H1 (cell line): ENCODE results near the gene SPATA21. TPM values are rescaled to one million over a fixed set of nuclear protein-coding genes. Genes with fewer than 3 reads are reported as not detected.
A peak's percentile ranks its signal among the peaks of the same experiment; 100 is the strongest.

Experiments
- CTCF ChIA-PET: fragments of 300-600 bp; sonication (Branson Sonifier 250); formaldehyde crosslinking; loops from one replicate; lab custom pipeline; 2021; ENCODE audit not compliant: partially characterized antibody; lab: Charles Lee
- POLR2A ChIA-PET: fragments of 300-600 bp; sonication (Branson Sonifier 250); formaldehyde crosslinking; loops from one replicate; lab custom pipeline; 2021; ENCODE audit warnings: inconsistent platforms; ENCODE audit not compliant: partially characterized antibody; lab: Charles Lee
- DNase-seq, 2 experiments: peaks; one replicate each; pipeline versions ENCODE4 v3.0.0 to v3.0.0-alpha.2; 2010 to 2022; ENCODE audit warnings: low spot score in 2 of 2, low read depth in 1 of 2, mixed read lengths in 1 of 2
- FAIRE-seq: peaks from 2 replicates; lab custom pipeline; 2011; peaks lifted over from hg19 to GRCh38; lab: Jason Lieb, UNC
- H2AFZ ChIP-seq: 2 replicates; pipeline ENCODE4 v1.8.1; 2012; ENCODE audit warnings: low read length, inconsistent platforms
- H2AK5ac ChIP-seq: 2 replicates; pipeline ENCODE4 v1.6.1; 2013; ENCODE audit warnings: low read depth, low read length
- H2BK120ac ChIP-seq: replicated peaks from 2 replicates; pipeline ENCODE3; 2013; ENCODE audit warnings: low read depth, low read length, inconsistent platforms
- H2BK12ac ChIP-seq: 2 replicates; pipeline ENCODE4 v1.6.1; 2013; ENCODE audit warnings: low read depth, low read length
- H2BK15ac ChIP-seq: 2 replicates; pipeline ENCODE4 v1.6.1; 2013; ENCODE audit warnings: low read length
- H2BK20ac ChIP-seq: 2 replicates; pipeline ENCODE4 v1.6.1; 2013; ENCODE audit warnings: low read length
- H2BK5ac ChIP-seq: 2 replicates; pipeline ENCODE4 v1.6.1; 2013; ENCODE audit warnings: low read depth, low read length
- H3K14ac ChIP-seq: 2 replicates; pipeline ENCODE4 v1.6.1; 2013; ENCODE audit warnings: inconsistent platforms; ENCODE audit not compliant: insufficient read length
- H3K18ac ChIP-seq: 2 replicates; pipeline ENCODE4 v1.6.1; 2013; ENCODE audit warnings: low read length; ENCODE audit errors: extremely low read depth
- H3K23ac ChIP-seq: 2 replicates; pipeline ENCODE4 v1.6.1; 2013; ENCODE audit warnings: inconsistent platforms; ENCODE audit not compliant: insufficient read length
- H3K23me2 ChIP-seq: 2 replicates; pipeline ENCODE4 v1.6.1; 2013; ENCODE audit warnings: low read depth, low read length
- H3K27ac ChIP-seq: 2 replicates; pipeline ENCODE4 v1.6.1; 2011; ENCODE audit warnings: low read depth, low read length, inconsistent platforms
- H3K27me3 ChIP-seq, 4 experiments: replicated peaks in 1 of 4; 1 replicate in 1 of 4; 2 replicates in 3 of 4; pipeline versions ENCODE4 v1.6.1 to v1.8.1; 2011 to 2013; ENCODE audit warnings: low read length in 3 of 4, mild to moderate bottlenecking in 3 of 4, inconsistent platforms in 2 of 4, mixed read lengths in 2 of 4, moderate library complexity in 1 of 4; ENCODE audit not compliant: control insufficient read depth in 3 of 4, insufficient read depth in 3 of 4; ENCODE audit errors: extremely low read depth in 1 of 4
- H3K36me3 ChIP-seq, 4 experiments: 2 replicates each; pipeline versions ENCODE4 v1.6.1 to v1.8.1; 2011 to 2013; ENCODE audit warnings: mild to moderate bottlenecking in 4 of 4, low read length in 3 of 4, moderate library complexity in 2 of 4, control low read depth in 1 of 4, inconsistent platforms in 1 of 4; ENCODE audit not compliant: insufficient read depth in 4 of 4, control insufficient read depth in 2 of 4
- H3K4ac ChIP-seq: replicated peaks from 2 replicates; pipeline ENCODE3; 2013; ENCODE audit warnings: low read length, low read depth, mixed read lengths, inconsistent platforms; ENCODE audit not compliant: insufficient read length
- H3K4me1 ChIP-seq, 4 experiments: replicated peaks in 1 of 4; 1 replicate in 1 of 4; 2 replicates in 3 of 4; pipeline versions ENCODE4 v1.6.1 to v1.8.1; 2011 to 2013; ENCODE audit warnings: low read length in 3 of 4, inconsistent platforms in 2 of 4, mixed read lengths in 1 of 4; ENCODE audit not compliant: insufficient read depth in 4 of 4, control insufficient read depth in 3 of 4
- H3K4me2 ChIP-seq, 2 experiments: 2 replicates each; pipeline versions ENCODE4 v1.6.1 to v1.8.1; 2011 to 2013; ENCODE audit warnings: low read depth in 2 of 2, low read length in 2 of 2, control low read depth in 1 of 2, inconsistent platforms in 1 of 2, mild to moderate bottlenecking in 1 of 2; ENCODE audit not compliant: insufficient read depth in 1 of 2
- H3K4me3 ChIP-seq, 4 experiments: fragments of 200-600, 300-600 bp in 1 of 4; sonication (generic), shearing (Covaris generic), sonication (Bioruptor Twin) in 1 of 4; 2 replicates each; pipeline versions ENCODE4 v1.5.1 to v1.8.1; 2011 to 2016; ENCODE audit warnings: low read length in 4 of 4, low read depth in 3 of 4, control low read depth in 2 of 4, inconsistent platforms in 2 of 4, mild to moderate bottlenecking in 2 of 4, mixed read lengths in 1 of 4, moderate library complexity in 1 of 4; ENCODE audit not compliant: insufficient read depth in 2 of 4; ENCODE audit errors: extremely low read depth in 1 of 4
- H3K56ac ChIP-seq: replicated peaks from 2 replicates; pipeline ENCODE3; 2013; ENCODE audit warnings: low read depth, mild to moderate bottlenecking, mixed read lengths, low read length, inconsistent platforms; ENCODE audit not compliant: insufficient read length
- H3K79me1 ChIP-seq: 2 replicates; pipeline ENCODE4 v1.6.1; 2013; ENCODE audit warnings: low read depth, low read length, control low read depth
- H3K79me2 ChIP-seq, 2 experiments: 2 replicates each; pipeline versions ENCODE4 v1.6.1 to v1.8.1; 2012 to 2013; ENCODE audit warnings: low read length in 2 of 2, mild to moderate bottlenecking in 2 of 2, inconsistent platforms in 1 of 2; ENCODE audit not compliant: insufficient read depth in 2 of 2, control insufficient read depth in 1 of 2
- H3K9ac ChIP-seq, 4 experiments: replicated peaks in 1 of 4; 1 replicate in 1 of 4; 2 replicates in 3 of 4; pipeline versions ENCODE4 v1.6.1 to v1.8.1; 2011 to 2013; ENCODE audit warnings: low read depth in 3 of 4, low read length in 3 of 4, control low read depth in 2 of 4, mild to moderate bottlenecking in 2 of 4, moderate library complexity in 2 of 4, inconsistent platforms in 1 of 4; ENCODE audit errors: extremely low read depth in 1 of 4
- H3K9me3 ChIP-seq, 2 experiments: 2 replicates each; pipeline versions ENCODE4 v1.6.1 to v1.8.1; 2012 to 2013; ENCODE audit warnings: mild to moderate bottlenecking in 2 of 2, moderate library complexity in 2 of 2, control low read depth in 1 of 2, inconsistent platforms in 1 of 2, low read depth in 1 of 2, low read length in 1 of 2, mixed read lengths in 1 of 2; ENCODE audit not compliant: insufficient read depth in 2 of 2
- H4K20me1 ChIP-seq, 2 experiments: replicated peaks in 1 of 2; 2 replicates each; pipeline versions ENCODE3 to v1.8.1; 2011 to 2013; ENCODE audit warnings: inconsistent platforms in 2 of 2, low read length in 2 of 2, mild to moderate bottlenecking in 1 of 2; ENCODE audit not compliant: insufficient read depth in 2 of 2, control insufficient read depth in 1 of 2
- H4K5ac ChIP-seq: 2 replicates; pipeline ENCODE4 v1.6.1; 2013; ENCODE audit warnings: low read length, low read depth, mixed read lengths, inconsistent platforms; ENCODE audit not compliant: insufficient read length
- H4K8ac ChIP-seq: 2 replicates; pipeline ENCODE4 v1.8.0; 2013; ENCODE audit warnings: mild to moderate bottlenecking, moderate library complexity, low read length, inconsistent platforms; ENCODE audit not compliant: insufficient read depth; ENCODE audit errors: extremely low read depth
- H4K91ac ChIP-seq: replicated peaks from 2 replicates; pipeline ENCODE3; 2013; ENCODE audit warnings: low read length, mixed read lengths, inconsistent platforms; ENCODE audit not compliant: insufficient read length
- CBX8 ChIP-seq: fragments of 300-800, 300-1000 bp; sonication (generic); IDR thresholded peaks from 2 replicates; pipeline ENCODE4 v1.7.1; 2016; ENCODE audit warnings: low read depth, low read length, borderline replicate concordance
- EP300 ChIP-seq, 2 experiments: IDR thresholded peaks; 1 replicate in 1 of 2; 2 replicates in 1 of 2; pipeline ENCODE4 v1.6.1; 2011 to 2012; ENCODE audit warnings: low read depth in 2 of 2, low read length in 2 of 2, mild to moderate bottlenecking in 2 of 2, borderline replicate concordance in 1 of 2, inconsistent platforms in 1 of 2, moderate library complexity in 1 of 2
- JUND ChIP-seq: IDR thresholded peaks from 2 replicates; pipeline ENCODE4 v1.6.1; 2011; ENCODE audit warnings: mild to moderate bottlenecking, improper control_type of control experiment, low read length
- MAX ChIP-seq: IDR thresholded peaks from 2 replicates; pipeline ENCODE4 v1.6.1; 2012; ENCODE audit warnings: inconsistent platforms
- NRF1 ChIP-seq: IDR thresholded peaks from 2 replicates; pipeline ENCODE4 v1.6.1; 2011; ENCODE audit warnings: mild to moderate bottlenecking, low read depth, low read length, improper control_type of control experiment
- SAP30 ChIP-seq: fragments of 300-600 bp; sonication (generic); IDR thresholded peaks from 2 replicates; pipeline ENCODE4 v1.7.1; 2012; ENCODE audit warnings: low read length, moderate library complexity, mild to moderate bottlenecking, inconsistent platforms; ENCODE audit not compliant: insufficient read depth, insufficient replicate concordance
- SIX5 ChIP-seq: IDR thresholded peaks from 2 replicates; pipeline ENCODE4 v1.6.1; 2011; ENCODE audit warnings: mild to moderate bottlenecking, low read depth, low read length
- SRF ChIP-seq: IDR thresholded peaks from 2 replicates; pipeline ENCODE4 v1.6.1; 2011; ENCODE audit warnings: mild to moderate bottlenecking, low read depth, low read length, moderate library complexity
- TBP ChIP-seq: IDR thresholded peaks from 2 replicates; pipeline ENCODE4 v1.6.1; 2011; ENCODE audit warnings: low read depth, low read length, improper control_type of control experiment
- TCF12 ChIP-seq: IDR thresholded peaks from 2 replicates; pipeline ENCODE4 v1.6.1; 2011; ENCODE audit warnings: low read depth, mild to moderate bottlenecking, low read length
- TEAD4 ChIP-seq: IDR thresholded peaks from 2 replicates; pipeline ENCODE4 v1.6.1; 2012; ENCODE audit warnings: low read depth, low read length, inconsistent platforms, mixed read lengths
- YY1 ChIP-seq: IDR thresholded peaks from 2 replicates; pipeline ENCODE4 v1.6.1; 2011; ENCODE audit warnings: low read depth, mild to moderate bottlenecking, low read length
- WGBS, 2 experiments: shearing (Covaris generic) in 1 of 2; methylation state at CpG; one replicate each; pipeline versions ENCODE4 v1.1.6 to v1.1.7; 2013 to 2015; ENCODE audit warnings: low lambda C conversion rate in 2 of 2, mixed read lengths in 2 of 2, inconsistent platforms in 1 of 2, low coverage in 1 of 2, missing lambda C conversion rate in 1 of 2; ENCODE audit not compliant: insufficient replicate concordance in 2 of 2, insufficient coverage in 1 of 2, insufficient read length in 1 of 2; ENCODE audit errors: extremely low coverage in 1 of 2, missing lambda C conversion rate in 1 of 2; 5-methylcytosine and 5-hydroxymethylcytosine counted together
- polyA plus RNA-seq, 7 experiments: library from polyadenylated mRNA; depleted of rRNA in 3 of 7; stranded (reverse) in 5 of 7; unstranded in 2 of 7; fragments of >200 nt in 5 of 7; fragments of 200-250 nt in 2 of 7; gene quantifications; 1 replicate in 5 of 7; 2 replicates in 1 of 7; 4 replicates in 1 of 7; pipeline versions ENCODE4 v1.2.1 to v1.2.3, GENCODE V29; 2011 to 2013; ENCODE audit warnings: missing spikeins in 2 of 7, mixed read lengths in 2 of 7
- total RNA-seq: library from RNA; stranded (reverse); fragmentation: NEBNext Ultra II Directional; extraction: Animal tissue kit (Norgen Biotek cat#: 25700); gene quantifications from 2 replicates; pipeline ENCODE4 v1.2.1, GENCODE V29; 2021

The SPATA21 gene
- total and polyA plus RNA-seq, 2 of the 8 experiments (the other 6 are each of a cell fraction or from before 2014, with no cell fraction given) = not detected

DNA sequence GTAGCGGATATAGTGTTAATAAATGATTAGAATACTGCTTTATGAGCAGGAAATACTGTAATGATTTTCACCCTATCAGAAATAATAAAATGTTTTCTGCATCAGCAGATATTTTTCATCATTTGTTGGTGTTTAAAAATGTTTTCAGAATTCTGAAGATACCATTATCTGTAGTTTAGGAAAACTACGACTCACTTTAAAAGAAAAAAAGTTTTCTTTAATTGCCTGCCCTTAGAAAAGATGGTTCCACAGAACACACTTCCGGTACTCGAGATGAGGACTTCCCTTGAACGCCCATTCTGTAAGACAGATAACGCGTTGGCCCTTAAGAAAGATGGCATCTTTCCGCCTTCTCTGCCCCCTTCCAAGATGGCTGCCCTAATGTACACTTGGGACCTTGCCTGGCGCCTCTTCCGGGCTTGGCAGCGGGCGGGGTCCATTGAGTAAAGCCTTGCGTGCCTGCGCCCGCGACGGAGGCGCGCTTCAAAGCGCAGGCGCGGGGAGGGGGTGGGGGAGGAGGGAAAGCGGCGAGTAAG is 70.4 kb downstream of the SPATA21 start, which contains the start of gene SZRD1:
Gene SZRD1, plus strand, starts transcription at position 521 of the 536 bp plus-strand sequence. CDS start 16 bp downstream, outside the sequence.
- H3K4ac ChIP-seq = no peak within 1 kb of the TSS
- peak within 1 kb of the TSS; percentile 93 for H4K5ac ChIP-seq
- H3K23me2 ChIP-seq = peaks cover 5% of the 10 kb centered on the region; the same call in 1 of the 2 replicates
- H3K4me3 ChIP-seq = peak within 1 kb of the TSS; percentile 72 to 91 (median 80)
- ChIA-PET POLR2A (interaction anchor here (1.3 to 4.7 kb wide), 6 partner anchors 9 to 199 kb away, joined by 3 to 32 read pairs (median 8); partner anchors contain the start of gene FBXO42), CTCF (interaction anchor here (1.2 to 4.8 kb wide), 4 partner anchors 10 to 73 kb away, joined by 3 to 44 read pairs (median 6); partner anchors contain the start of genes FBXO42 and NECAP2)
- H3K56ac ChIP-seq = peak within 1 kb of the TSS; percentile 92
- H3K9me3 ChIP-seq = no peaks in the 10 kb centered on the region
- H3K27me3 ChIP-seq = no peaks in the 10 kb centered on the region
- H2BK120ac ChIP-seq = no peak within 1 kb of the TSS
- peaks cover 0 to 3% (median 1%) of the 10 kb centered on the region in 4 experiments; a peak in 2 of 7 replicates for H3K4me1 ChIP-seq
- peak within 1 kb of the TSS; percentile 96 for H3K18ac ChIP-seq
- H3K79me1 ChIP-seq = no peaks in the 10 kb centered on the region
- no peak within 1 kb of the TSS for H2AK5ac ChIP-seq
- peaks cover 20 to 40% of the 10 kb centered on the region in 2 experiments for H3K79me2 ChIP-seq
- H2BK5ac ChIP-seq = peak within 1 kb of the TSS; percentile 96
- H4K8ac ChIP-seq = peak within 1 kb of the TSS; percentile 73
- no peaks in the 10 kb centered on the region for H3K36me3 ChIP-seq
- H4K91ac ChIP-seq = peak within 1 kb of the TSS; percentile 91
- H3K9ac ChIP-seq = peak within 1 kb of the TSS; percentile 65 to 83 (median 77)
- H2BK15ac ChIP-seq = no peak within 1 kb of the TSS
- peak within 1 kb of the TSS; percentile 88 for H3K27ac ChIP-seq
- H2BK12ac ChIP-seq = no peak within 1 kb of the TSS
- 4% methylated on average over 16 of the region's 24 CpGs; no CpG with 5 or more reads in 1 of the 2 experiments for WGBS, 2 experiments
- peak within 1 kb of the TSS; percentile 74 for H2AFZ ChIP-seq
- H2BK20ac ChIP-seq = no peak within 1 kb of the TSS
- H4K20me1 ChIP-seq = peaks cover 7 to 12% of the 10 kb centered on the region in 2 experiments
- H3K4me2 ChIP-seq = peak within 1 kb of the TSS; percentile 65 to 83
- H3K23ac ChIP-seq = no peak within 1 kb of the TSS
- H3K14ac ChIP-seq = no peak within 1 kb of the TSS
- peak; percentile 82 to 97 for DNase-seq
- FAIRE-seq = peak; percentile 32
- TF ChIP-seq SAP30 (peak; percentile 96), TCF12 (no peak), SRF (0 out of 2 replicates have a peak, but pooled peaks have one; percentile 13), CBX8 (no peak), EP300 (IDR thresholded peaks at IDR 0.05; ENCODE audit: borderline replicate concordance in 1 of 2, low read depth in 2 of 2, low read length in 2 of 2) (0 out of 3 replicates have a peak, but pooled peaks of 1 of the 2 experiments have one; percentile 53), JUND (no peak), NRF1 (peak; percentile 67), MAX (peak; percentile 42; the same call in 1 of the 2 replicates), SIX5 (peak; percentile 59), TBP (peak; percentile 58; the same call in 1 of the 2 replicates), YY1 (peak; percentile 100), TEAD4 (0 out of 2 replicates have a peak, but pooled peaks have one; percentile 9)
